Epithelial cell of proximal tubule (primary cell): ENCODE measurements around the gene OAS1. TPM values are rescaled to one million over a fixed set of nuclear protein-coding genes. Genes with fewer than 3 reads are reported as not detected.

Experiments
- DNase-seq: peaks from one replicate; pipeline ENCODE4 v3.0.0-alpha.2; 2011; ENCODE audit warnings: low read depth
- H3K4me3 ChIP-seq: 2 replicates; pipeline ENCODE4 v1.5.1; 2011; ENCODE audit warnings: low read depth, mild to moderate bottlenecking, low read length
- CTCF ChIP-seq: conservative IDR thresholded peaks from 2 replicates; pipeline ENCODE4 v1.5.1; 2012; ENCODE audit warnings: low read depth, mild to moderate bottlenecking, low read length
- total RNA-seq: library from RNA; depleted of rRNA; stranded (reverse); fragments of >200 nt; gene quantifications from 2 replicates; pipeline ENCODE4 v1.2.3, GENCODE V29; 2015

OAS1 gene
- total RNA-seq, 1 donor from 2014 or later = 6.3 TPM

GRCh38 chr12:112881602-112882001, 25.2 kb upstream of the OAS1 start:
- no peak for TF ChIP-seq CTCF
- no peak overlapping the region for H3K4me3 ChIP-seq
- no peak for DNase-seq

- no peak overlapping the region for H3K4me3 ChIP-seq
- no peak for DNase-seq
- no peak for TF ChIP-seq CTCF
These were observed 21.5 kb upstream of the OAS1 start for GRCh38 chr12:112885236-112885635.

GRCh38 chr12:112887550-112887949, 19.2 kb upstream of the OAS1 start:
- H3K4me3 ChIP-seq = no peak overlapping the region
- no peak for DNase-seq
- no peak for TF ChIP-seq CTCF

- DNase-seq = no peak
- no peak for TF ChIP-seq CTCF
- H3K4me3 ChIP-seq = no peak overlapping the region
These were observed 15.4 kb upstream of the OAS1 start for GRCh38 chr12:112891093-112892024.

- no peak for DNase-seq
- no peak for TF ChIP-seq CTCF
- H3K4me3 ChIP-seq = no peak overlapping the region
These were observed 13.9 kb upstream of the OAS1 start for GRCh38 chr12:112892856-112893255.

- no peak overlapping the region for H3K4me3 ChIP-seq
- no peak for DNase-seq
- TF ChIP-seq CTCF = no peak
These were observed 12.6 kb upstream of the OAS1 start for GRCh38 chr12:112894128-112894527.

- no peak for DNase-seq
- no peak for TF ChIP-seq CTCF
- no peak overlapping the region for H3K4me3 ChIP-seq
These were observed 8.4 kb upstream of the OAS1 start for GRCh38 chr12:112898380-112898779.
